A549 (cell line): Measurements from ENCODE around the gene PITPNM2.

Experiments
- FOSL2 ChIP-seq, 2 experiments: fragments of 450-650 bp in 1 of 2; fragments of >200 bp in 1 of 2; sonication (Bioruptor Twin) in 1 of 2; formaldehyde crosslinking; IDR thresholded peaks; 2 replicates each; pipeline versions ENCODE4 v1.5.0 to v1.6.1; 2016 to 2020; ENCODE audit warnings: mild to moderate bottlenecking in 1 of 2, moderate library complexity in 1 of 2
- MAZ ChIP-seq: fragments of 150-350 bp; IDR thresholded peaks from 2 replicates; pipeline ENCODE4 v1.6.1; 2014; ENCODE audit warnings: antibody characterized with exemption, low read depth, low read length, borderline replicate concordance
- POLR2A ChIP-seq: IDR thresholded peaks from 2 replicates; pipeline ENCODE4 v1.6.1; 2012; ENCODE audit warnings: mild to moderate bottlenecking, low read length
- TF ChIP-seq, protein P1 (sequence below): fragments of >200 bp; sonication (Bioruptor Twin); formaldehyde crosslinking; IDR thresholded peaks from 3 replicates; pipeline ENCODE4 v1.5.1; 2016
- TF ChIP-seq, protein P2 (sequence below): fragments of 150-350 bp; IDR thresholded peaks from 2 replicates; pipeline ENCODE4 v1.6.1; 2014; ENCODE audit warnings: low read depth, mild to moderate bottlenecking, low read length

DNA sequence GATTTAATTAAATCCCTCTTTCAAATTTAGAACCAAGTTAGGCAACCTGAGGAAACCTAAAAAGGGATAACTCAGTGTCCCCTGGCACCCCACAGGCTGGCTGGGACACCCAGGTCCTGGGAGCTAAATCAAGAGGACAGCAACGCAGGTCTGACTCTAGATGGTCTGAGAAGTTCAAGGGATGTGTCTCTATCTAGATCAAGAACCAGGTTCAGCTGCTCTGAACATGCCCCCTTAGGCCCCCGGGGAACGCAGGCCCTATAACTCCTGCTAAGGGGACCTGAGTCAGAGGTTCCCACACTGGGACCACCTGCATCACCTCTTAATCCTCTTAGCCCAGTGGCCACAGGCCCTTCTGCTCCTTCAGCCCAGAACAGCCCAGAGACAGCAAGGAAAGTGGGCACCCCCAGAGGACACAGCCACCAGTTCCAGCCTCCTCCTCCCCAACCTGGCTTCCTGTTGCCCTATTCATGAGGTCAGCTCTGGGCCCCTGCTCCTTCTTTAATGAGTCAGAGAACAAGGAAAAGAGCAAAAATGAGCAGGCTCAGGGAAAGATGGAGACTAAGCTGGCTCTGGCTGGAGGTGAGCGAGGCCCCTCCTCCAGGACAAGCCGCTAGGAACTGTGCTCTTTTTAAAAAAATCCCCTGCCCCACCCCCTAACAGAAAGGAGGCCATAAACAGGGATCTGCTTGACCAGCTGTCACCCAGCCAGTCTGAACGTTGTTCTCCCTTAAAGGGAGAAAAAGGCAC is 10.8 kb downstream of the PITPNM2 start:
- TF ChIP-seq, protein P1, sequence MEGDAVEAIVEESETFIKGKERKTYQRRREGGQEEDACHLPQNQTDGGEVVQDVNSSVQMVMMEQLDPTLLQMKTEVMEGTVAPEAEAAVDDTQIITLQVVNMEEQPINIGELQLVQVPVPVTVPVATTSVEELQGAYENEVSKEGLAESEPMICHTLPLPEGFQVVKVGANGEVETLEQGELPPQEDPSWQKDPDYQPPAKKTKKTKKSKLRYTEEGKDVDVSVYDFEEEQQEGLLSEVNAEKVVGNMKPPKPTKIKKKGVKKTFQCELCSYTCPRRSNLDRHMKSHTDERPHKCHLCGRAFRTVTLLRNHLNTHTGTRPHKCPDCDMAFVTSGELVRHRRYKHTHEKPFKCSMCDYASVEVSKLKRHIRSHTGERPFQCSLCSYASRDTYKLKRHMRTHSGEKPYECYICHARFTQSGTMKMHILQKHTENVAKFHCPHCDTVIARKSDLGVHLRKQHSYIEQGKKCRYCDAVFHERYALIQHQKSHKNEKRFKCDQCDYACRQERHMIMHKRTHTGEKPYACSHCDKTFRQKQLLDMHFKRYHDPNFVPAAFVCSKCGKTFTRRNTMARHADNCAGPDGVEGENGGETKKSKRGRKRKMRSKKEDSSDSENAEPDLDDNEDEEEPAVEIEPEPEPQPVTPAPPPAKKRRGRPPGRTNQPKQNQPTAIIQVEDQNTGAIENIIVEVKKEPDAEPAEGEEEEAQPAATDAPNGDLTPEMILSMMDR = no peak
- no peak for TF ChIP-seq POLR2A
- TF ChIP-seq, protein P2, sequence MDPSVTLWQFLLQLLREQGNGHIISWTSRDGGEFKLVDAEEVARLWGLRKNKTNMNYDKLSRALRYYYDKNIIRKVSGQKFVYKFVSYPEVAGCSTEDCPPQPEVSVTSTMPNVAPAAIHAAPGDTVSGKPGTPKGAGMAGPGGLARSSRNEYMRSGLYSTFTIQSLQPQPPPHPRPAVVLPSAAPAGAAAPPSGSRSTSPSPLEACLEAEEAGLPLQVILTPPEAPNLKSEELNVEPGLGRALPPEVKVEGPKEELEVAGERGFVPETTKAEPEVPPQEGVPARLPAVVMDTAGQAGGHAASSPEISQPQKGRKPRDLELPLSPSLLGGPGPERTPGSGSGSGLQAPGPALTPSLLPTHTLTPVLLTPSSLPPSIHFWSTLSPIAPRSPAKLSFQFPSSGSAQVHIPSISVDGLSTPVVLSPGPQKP = no peak
- no peak for TF ChIP-seq MAZ
- no peak for TF ChIP-seq FOSL2 (IDR thresholded peaks at IDR 0.05)
- TF ChIP-seq FOSL2 (CRISPR knock-in tag; IDR thresholded peaks at IDR 0.05) = no peak
